GM10847 (cell line): Measurements from ENCODE around the gene GRID2.

Experiments used
- POLR2A ChIP-seq: IDR thresholded peaks from 2 replicates; pipeline ENCODE4 v1.6.1; 2011; ENCODE audit not compliant: insufficient read length; ENCODE audit errors: extremely low read depth

Gene GRID2

GRCh38 chr4:92606227-92606626, 302.5 kb downstream of the GRID2 start:
- no peak for TF ChIP-seq POLR2A

GRCh38 chr4:92615049-92615448, 311.3 kb downstream of the GRID2 start:
- no peak for TF ChIP-seq POLR2A

- TF ChIP-seq POLR2A = no peak
Measured at GRCh38 chr4:92618968-92619367, 315.2 kb downstream of the GRID2 start.

GRCh38 chr4:92629302-92629701, 325.5 kb downstream of the GRID2 start:
- no peak for TF ChIP-seq POLR2A

- TF ChIP-seq POLR2A = no peak
Measured at GRCh38 chr4:92634882-92635281, 331.1 kb downstream of the GRID2 start.

- no peak for TF ChIP-seq POLR2A
Measured at GRCh38 chr4:92636038-92636806, 332.5 kb downstream of the GRID2 start.

- TF ChIP-seq POLR2A = no peak
Measured at GRCh38 chr4:92641409-92641808, 337.6 kb downstream of the GRID2 start.

- no peak for TF ChIP-seq POLR2A
Measured at GRCh38 chr4:92646826-92647225, 343.1 kb downstream of the GRID2 start.

GRCh38 chr4:92651536-92651935, 347.8 kb downstream of the GRID2 start:
- TF ChIP-seq POLR2A = no peak

GRCh38 chr4:92654084-92654483, 350.3 kb downstream of the GRID2 start:
- no peak for TF ChIP-seq POLR2A

- no peak for TF ChIP-seq POLR2A
Measured at GRCh38 chr4:92657695-92658094, 353.9 kb downstream of the GRID2 start.

GRCh38 chr4:92658318-92658717, 354.6 kb downstream of the GRID2 start:
- TF ChIP-seq POLR2A = no peak

- TF ChIP-seq POLR2A = no peak
Measured at GRCh38 chr4:92677805-92678204, 374.0 kb downstream of the GRID2 start.

GRCh38 chr4:92678292-92678691, 374.5 kb downstream of the GRID2 start:
- TF ChIP-seq POLR2A = no peak

- TF ChIP-seq POLR2A = no peak
Measured at GRCh38 chr4:92679149-92679548, 375.4 kb downstream of the GRID2 start.

- no peak for TF ChIP-seq POLR2A
Measured at GRCh38 chr4:92714640-92715039, 410.9 kb downstream of the GRID2 start.

- TF ChIP-seq POLR2A = no peak
Measured at GRCh38 chr4:92733231-92733630, 429.5 kb downstream of the GRID2 start.
